IMR-90 (cell line): Measurements from ENCODE around the gene LNP1. TPM values are rescaled to one million over a fixed set of nuclear protein-coding genes. Genes with fewer than 3 reads are reported as not detected.

Experiments
- ATAC-seq: fragments of 200-7000 bp; cut with Tn5 transposase; 2 replicates; pipeline ENCODE4 v1.9.1; 2020; ENCODE audit warnings: low read depth, mild to moderate bottlenecking, moderate library complexity
- BruUV-seq: library from RNA; stranded (reverse); fragments of 400-500 nt; replicated peaks from 2 replicates; lab custom pipeline; 2021; lab: Mats Ljungman, UMichigan
- CTCF ChIA-PET: fragments of 300-600 bp; formaldehyde crosslinking; extraction: SDS; loops from one replicate; lab custom pipeline; 2021; ENCODE audit warnings: antibody characterized with exemption; lab: Yijun Ruan, JAX
- POLR2A ChIA-PET: fragments of 300-600 bp; sonication (Branson Sonifier 250); formaldehyde crosslinking; loops from one replicate; lab custom pipeline; 2022; ENCODE audit warnings: antibody characterized with exemption; ENCODE audit not compliant: unreplicated experiment; lab: Charles Lee
- DNase-seq: peaks from one replicate; pipeline ENCODE4 v3.0.0; 2013
- H2AFZ ChIP-seq: replicated peaks from 2 replicates; pipeline ENCODE3; 2013; ENCODE audit warnings: low read length, mild to moderate bottlenecking; ENCODE audit not compliant: poor library complexity
- H2AK5ac ChIP-seq: 2 replicates; pipeline ENCODE4 v1.6.1; 2013; ENCODE audit warnings: low read depth, low read length, inconsistent platforms
- H2AK9ac ChIP-seq: replicated peaks from 2 replicates; pipeline ENCODE3; 2013; ENCODE audit warnings: mild to moderate bottlenecking, low read depth, low read length, moderate library complexity; ENCODE audit not compliant: poor library complexity
- H2BK120ac ChIP-seq: 2 replicates; pipeline ENCODE4 v1.6.1; 2013; ENCODE audit warnings: low read depth, low read length, inconsistent platforms
- H2BK15ac ChIP-seq: 3 replicates; pipeline ENCODE4 v1.6.1; 2013; ENCODE audit warnings: low read depth, low read length, inconsistent platforms
- H2BK20ac ChIP-seq: 2 replicates; pipeline ENCODE4 v1.6.1; 2013; ENCODE audit warnings: low read depth, mild to moderate bottlenecking, inconsistent platforms, low read length, moderate library complexity
- H2BK5ac ChIP-seq: 2 replicates; pipeline ENCODE4 v1.6.1; 2013; ENCODE audit warnings: mild to moderate bottlenecking, low read depth, low read length, inconsistent platforms; ENCODE audit not compliant: poor library complexity, severe bottlenecking
- H3K14ac ChIP-seq: replicated peaks from 2 replicates; pipeline ENCODE4 v1.6.1; 2013; ENCODE audit warnings: low read depth, low read length, inconsistent platforms
- H3K18ac ChIP-seq: 2 replicates; pipeline ENCODE4 v1.6.1; 2013; ENCODE audit warnings: low read depth, low read length, control low read depth
- H3K23ac ChIP-seq: 2 replicates; pipeline ENCODE4 v1.6.1; 2013; ENCODE audit warnings: low read depth, low read length, inconsistent platforms
- H3K27ac ChIP-seq: 2 replicates; pipeline ENCODE4 v1.5.1; 2013; ENCODE audit warnings: mild to moderate bottlenecking, control low read depth, low read length; ENCODE audit not compliant: insufficient read depth
- H3K27me3 ChIP-seq: 2 replicates; pipeline ENCODE4 v1.6.1; 2013; ENCODE audit warnings: low read length; ENCODE audit not compliant: control insufficient read depth, insufficient read depth
- H3K36me3 ChIP-seq: 2 replicates; pipeline ENCODE4 v1.6.1; 2013; ENCODE audit warnings: low read length, mixed read lengths; ENCODE audit not compliant: control insufficient read depth, insufficient read depth
- H3K4ac ChIP-seq: 2 replicates; pipeline ENCODE4 v1.6.1; 2013; ENCODE audit warnings: low read depth, low read length, inconsistent platforms
- H3K4me1 ChIP-seq: 2 replicates; pipeline ENCODE4 v1.6.1; 2013; ENCODE audit warnings: low read length, mixed read lengths; ENCODE audit not compliant: control insufficient read depth, insufficient read depth
- H3K4me2 ChIP-seq: 2 replicates; pipeline ENCODE4 v1.6.1; 2013; ENCODE audit warnings: low read depth, mild to moderate bottlenecking, control low read depth, low read length, moderate library complexity
- H3K4me3 ChIP-seq: 2 replicates; pipeline ENCODE4 v1.5.1; 2013; ENCODE audit warnings: low read depth, mild to moderate bottlenecking, control low read depth, low read length, moderate library complexity; ENCODE audit not compliant: insufficient read depth
- H3K56ac ChIP-seq: 2 replicates; pipeline ENCODE4 v1.6.1; 2013; ENCODE audit warnings: low read length, inconsistent platforms; ENCODE audit not compliant: insufficient read depth; ENCODE audit errors: extremely low read depth
- H3K79me1 ChIP-seq, 2 experiments: 2 replicates each; pipeline ENCODE4 v1.6.1; 2013; ENCODE audit warnings: low read length in 2 of 2, inconsistent platforms in 1 of 2, low read depth in 1 of 2
- H3K9ac ChIP-seq: 2 replicates; pipeline ENCODE4 v1.6.1; 2013; ENCODE audit warnings: low read depth, low read length, control low read depth
- H3K9me1 ChIP-seq: 2 replicates; pipeline ENCODE4 v1.6.1; 2013; ENCODE audit warnings: low read length, inconsistent platforms; ENCODE audit not compliant: insufficient read depth
- H3K9me3 ChIP-seq: 2 replicates; pipeline ENCODE4 v1.6.1; 2013; ENCODE audit warnings: low read length; ENCODE audit not compliant: control insufficient read depth, insufficient read depth
- H4K20me1 ChIP-seq: 2 replicates; pipeline ENCODE4 v1.6.1; 2013; ENCODE audit warnings: low read length, inconsistent platforms; ENCODE audit not compliant: insufficient read depth
- H4K5ac ChIP-seq: 2 replicates; pipeline ENCODE4 v1.6.1; 2013; ENCODE audit warnings: mild to moderate bottlenecking, low read depth, low read length, control low read depth
- H4K8ac ChIP-seq, 2 experiments: 2 replicates each; pipeline ENCODE4 v1.6.1; 2013; ENCODE audit warnings: low read depth in 2 of 2, low read length in 2 of 2, control low read depth in 1 of 2, inconsistent platforms in 1 of 2
- H4K91ac ChIP-seq: 2 replicates; pipeline ENCODE4 v1.6.1; 2013; ENCODE audit warnings: low read depth, low read length, inconsistent platforms; ENCODE audit not compliant: insufficient read depth
- BHLHE40 ChIP-seq: fragments of 150-350 bp; IDR thresholded peaks from 2 replicates; pipeline ENCODE4 v1.6.1; 2016; ENCODE audit warnings: mild to moderate bottlenecking, low read depth, low read length
- CEBPB ChIP-seq: IDR thresholded peaks from 2 replicates; pipeline ENCODE4 v1.6.1; 2012; ENCODE audit warnings: low read depth, low read length, improper control_type of control experiment
- CHD1 ChIP-seq: IDR thresholded peaks from 2 replicates; pipeline ENCODE4 v1.6.1; 2012; ENCODE audit warnings: low read depth, low read length, improper control_type of control experiment
- FOS ChIP-seq: fragments of 150-350 bp; IDR thresholded peaks from 2 replicates; pipeline ENCODE4 v1.6.1; 2016; ENCODE audit warnings: low read depth, low read length
- MAFK ChIP-seq: IDR thresholded peaks from 2 replicates; pipeline ENCODE4 v1.6.1; 2012; ENCODE audit warnings: low read depth, low read length, improper control_type of control experiment
- MAZ ChIP-seq: IDR thresholded peaks from 2 replicates; pipeline ENCODE4 v1.6.1; 2012; ENCODE audit warnings: low read depth, mild to moderate bottlenecking, low read length, improper control_type of control experiment, moderate library complexity, borderline replicate concordance
- MXI1 ChIP-seq: IDR thresholded peaks from 2 replicates; pipeline ENCODE4 v1.6.1; 2012; ENCODE audit warnings: low read depth, mild to moderate bottlenecking, low read length, moderate library complexity, borderline replicate concordance
- NFE2L2 ChIP-seq: fragments of 150-350 bp; IDR thresholded peaks from 2 replicates; pipeline ENCODE4 v1.6.1; 2016; ENCODE audit warnings: low read depth, mild to moderate bottlenecking, low read length
- POLR2A ChIP-seq: IDR thresholded peaks from 2 replicates; pipeline ENCODE4 v1.6.1; 2012; ENCODE audit warnings: mild to moderate bottlenecking, low read depth, low read length
- RAD21 ChIP-seq: IDR thresholded peaks from 2 replicates; pipeline ENCODE4 v1.6.1; 2012; ENCODE audit warnings: low read length, improper control_type of control experiment
- RCOR1 ChIP-seq: IDR thresholded peaks from 2 replicates; pipeline ENCODE4 v1.6.1; 2012; ENCODE audit warnings: mild to moderate bottlenecking, low read length, improper control_type of control experiment; ENCODE audit not compliant: insufficient replicate concordance
- RFX5 ChIP-seq: IDR thresholded peaks from 2 replicates; pipeline ENCODE4 v1.8.0; 2012; ENCODE audit warnings: low read depth, mild to moderate bottlenecking, low read length, moderate library complexity
- SMC3 ChIP-seq: fragments of 150-350 bp; IDR thresholded peaks from 2 replicates; pipeline ENCODE4 v1.6.1; 2016; ENCODE audit warnings: low read depth, mild to moderate bottlenecking, antibody characterized with exemption, low read length, moderate library complexity
- USF2 ChIP-seq: fragments of 150-350 bp; IDR thresholded peaks from 2 replicates; pipeline ENCODE4 v1.6.1; 2017; ENCODE audit warnings: mild to moderate bottlenecking, antibody characterized with exemption, low read length, low read depth
- WGBS, 2 experiments: methylation state at CpG; one replicate each; pipeline versions ENCODE4 v1.1.5 to v1.1.7; 2013; ENCODE audit warnings: missing lambda C conversion rate in 2 of 2; ENCODE audit not compliant: insufficient read length in 1 of 2; ENCODE audit errors: extremely low coverage in 2 of 2; 5-methylcytosine and 5-hydroxymethylcytosine counted together
- dilution Hi-C: fragments of 300-500 bp; cut with HindIII; formaldehyde crosslinking; loops from one replicate; pipeline ENCODE4 v1.14.3; 2018; ENCODE audit warnings: low sequenced_read_pairs; ENCODE audit not compliant: unreplicated experiment
- in situ Hi-C: fragments of 300-500 bp; cut with MboI; formaldehyde crosslinking; loops from 3 replicates; pipeline ENCODE4 v1.14.3; 2019; ENCODE audit warnings: low sequenced_read_pairs, inconsistent platforms, mixed read lengths
- intact Hi-C: fragments of 100-400 bp; cut with micrococcal nuclease; formaldehyde crosslinking; loops from 2 replicates; pipeline ENCODE4 v1.10.0; 2022
- polyA plus RNA-seq, 3 experiments: library from polyadenylated mRNA; depleted of rRNA; stranded (reverse); fragments of >200 nt; gene quantifications; 2 replicates each; pipeline ENCODE4 v1.2.3, GENCODE V29; 2012; ENCODE audit warnings: low replicate concordance in 1 of 3
- total RNA-seq: library from RNA; depleted of rRNA; stranded (reverse); fragments of >200 nt; gene quantifications from 2 replicates; pipeline ENCODE4 v1.2.3, GENCODE V29; 2012
- TF ChIP-seq, protein P1 (sequence below): conservative IDR thresholded peaks from 2 replicates; pipeline ENCODE4 v1.5.1; 2012; ENCODE audit warnings: mild to moderate bottlenecking, low read depth, low read length, improper control_type of control experiment
- TF ChIP-seq, protein P2 (sequence below): fragments of 150-350 bp; IDR thresholded peaks from 2 replicates; pipeline ENCODE4 v1.6.1; 2016; ENCODE audit warnings: low read depth, mild to moderate bottlenecking, low read length, moderate library complexity, borderline replicate concordance

LNP1 gene
- total and polyA plus RNA-seq, 2 of the 4 experiments (the other 2 are of a cell fraction) = 2.2 to 2.4 TPM

DNA sequence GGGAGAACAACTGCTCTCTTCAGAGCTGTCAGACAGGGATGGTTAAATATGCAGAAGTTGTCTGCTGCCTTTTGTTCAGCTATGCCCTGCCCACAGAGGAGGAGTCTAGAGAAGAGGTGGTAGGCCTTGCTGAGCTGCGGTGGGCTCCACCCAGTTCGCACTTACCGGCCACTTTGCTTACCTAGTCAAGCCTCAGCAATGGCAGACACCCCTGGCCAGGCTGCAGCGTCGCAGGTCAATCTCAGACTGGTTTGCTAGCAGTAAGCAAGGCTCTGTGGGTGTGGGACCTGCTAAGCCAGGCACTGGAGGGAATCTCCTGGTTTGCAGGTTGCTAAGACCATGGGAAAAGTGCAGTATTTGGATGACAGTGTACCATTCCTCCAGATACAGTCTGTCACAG lies 78.7 kb downstream of the LNP1 start:
- TF ChIP-seq POLR2A = no peak
- no peak for TF ChIP-seq MAZ
- TF ChIP-seq BHLHE40 = no peak
- TF ChIP-seq MXI1 = no peak
- no peak for TF ChIP-seq CHD1
- TF ChIP-seq, protein P1, sequence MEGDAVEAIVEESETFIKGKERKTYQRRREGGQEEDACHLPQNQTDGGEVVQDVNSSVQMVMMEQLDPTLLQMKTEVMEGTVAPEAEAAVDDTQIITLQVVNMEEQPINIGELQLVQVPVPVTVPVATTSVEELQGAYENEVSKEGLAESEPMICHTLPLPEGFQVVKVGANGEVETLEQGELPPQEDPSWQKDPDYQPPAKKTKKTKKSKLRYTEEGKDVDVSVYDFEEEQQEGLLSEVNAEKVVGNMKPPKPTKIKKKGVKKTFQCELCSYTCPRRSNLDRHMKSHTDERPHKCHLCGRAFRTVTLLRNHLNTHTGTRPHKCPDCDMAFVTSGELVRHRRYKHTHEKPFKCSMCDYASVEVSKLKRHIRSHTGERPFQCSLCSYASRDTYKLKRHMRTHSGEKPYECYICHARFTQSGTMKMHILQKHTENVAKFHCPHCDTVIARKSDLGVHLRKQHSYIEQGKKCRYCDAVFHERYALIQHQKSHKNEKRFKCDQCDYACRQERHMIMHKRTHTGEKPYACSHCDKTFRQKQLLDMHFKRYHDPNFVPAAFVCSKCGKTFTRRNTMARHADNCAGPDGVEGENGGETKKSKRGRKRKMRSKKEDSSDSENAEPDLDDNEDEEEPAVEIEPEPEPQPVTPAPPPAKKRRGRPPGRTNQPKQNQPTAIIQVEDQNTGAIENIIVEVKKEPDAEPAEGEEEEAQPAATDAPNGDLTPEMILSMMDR = no peak
- TF ChIP-seq SMC3 = no peak
- TF ChIP-seq RFX5 = no peak
- no peak for TF ChIP-seq USF2
- no peak for TF ChIP-seq CEBPB
- TF ChIP-seq NFE2L2 = no peak
- TF ChIP-seq FOS = no peak
- TF ChIP-seq, protein P2, sequence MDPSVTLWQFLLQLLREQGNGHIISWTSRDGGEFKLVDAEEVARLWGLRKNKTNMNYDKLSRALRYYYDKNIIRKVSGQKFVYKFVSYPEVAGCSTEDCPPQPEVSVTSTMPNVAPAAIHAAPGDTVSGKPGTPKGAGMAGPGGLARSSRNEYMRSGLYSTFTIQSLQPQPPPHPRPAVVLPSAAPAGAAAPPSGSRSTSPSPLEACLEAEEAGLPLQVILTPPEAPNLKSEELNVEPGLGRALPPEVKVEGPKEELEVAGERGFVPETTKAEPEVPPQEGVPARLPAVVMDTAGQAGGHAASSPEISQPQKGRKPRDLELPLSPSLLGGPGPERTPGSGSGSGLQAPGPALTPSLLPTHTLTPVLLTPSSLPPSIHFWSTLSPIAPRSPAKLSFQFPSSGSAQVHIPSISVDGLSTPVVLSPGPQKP = no peak
- TF ChIP-seq MAFK = no peak
- TF ChIP-seq RCOR1 = no peak
- no peak for TF ChIP-seq RAD21
- Histone ChIP-seq H2AK5ac (no peak overlapping the region), H2BK15ac (no peak overlapping the region), H4K91ac (no peak overlapping the region), H3K9me3 (no peaks in the 10 kb centered on the region), H2BK5ac (no peak overlapping the region), H3K4me2 (no peak overlapping the region), H3K18ac (no peak overlapping the region), H3K9me1 (no peaks in the 10 kb centered on the region), H3K9ac (no peak overlapping the region), H2AK9ac (no peak overlapping the region), H3K4me1 (no peaks in the 10 kb centered on the region), H2BK20ac (no peak overlapping the region), H3K23ac (no peak overlapping the region), H4K20me1 (no peaks in the 10 kb centered on the region), H2AFZ (no peak overlapping the region), H4K5ac (no peak overlapping the region), H3K36me3 (no peaks in the 10 kb centered on the region), H3K4ac (no peak overlapping the region), H3K27me3 (peaks cover 24% of the 10 kb centered on the region), H3K27ac (no peak overlapping the region), H3K4me3 (no peak overlapping the region), H2BK120ac (no peak overlapping the region), H3K56ac (no peak overlapping the region), H4K8ac (no peak overlapping the region), H3K79me1 (no peaks in the 10 kb centered on the region), H3K14ac (no peak overlapping the region)
- DNase-seq = no peak
- dilution Hi-C loops = no loop called here
- intact Hi-C loops = no loop called here
- ChIA-PET POLR2A (no interaction called here), CTCF (interaction anchor here (0.6 kb wide), 1 partner anchor 142 kb away, joined by 3 read pairs; no protein-coding TSS in a partner anchor)
- no peak for ATAC-seq
- in situ Hi-C loops = no loop called here
- no TSS peak for BruUV-seq
- no CpG with 5 or more reads among the region's 5 CpGs for WGBS, 2 experiments
